A673 (cell line): ENCODE results near the gene ADGRA1.

ENCODE experiments used
- EZH2 ChIP-seq: fragments of 200-600 bp; sonication (generic); IDR thresholded peaks from 2 replicates; pipeline ENCODE4 v1.6.1; 2017; ENCODE audit warnings: borderline replicate concordance, low read depth, mild to moderate bottlenecking, mixed read lengths, antibody characterized with exemption, low read length; ENCODE audit not compliant: poor library complexity, severe bottlenecking
- TF ChIP-seq, protein P1 (sequence below): fragments of 300-800, 200-600 bp; sonication (generic); conservative IDR thresholded peaks from 2 replicates; pipeline ENCODE4 v1.5.1; 2017; ENCODE audit warnings: low read depth, mild to moderate bottlenecking, antibody characterized with exemption, low read length, moderate library complexity, mixed read lengths

DNA sequence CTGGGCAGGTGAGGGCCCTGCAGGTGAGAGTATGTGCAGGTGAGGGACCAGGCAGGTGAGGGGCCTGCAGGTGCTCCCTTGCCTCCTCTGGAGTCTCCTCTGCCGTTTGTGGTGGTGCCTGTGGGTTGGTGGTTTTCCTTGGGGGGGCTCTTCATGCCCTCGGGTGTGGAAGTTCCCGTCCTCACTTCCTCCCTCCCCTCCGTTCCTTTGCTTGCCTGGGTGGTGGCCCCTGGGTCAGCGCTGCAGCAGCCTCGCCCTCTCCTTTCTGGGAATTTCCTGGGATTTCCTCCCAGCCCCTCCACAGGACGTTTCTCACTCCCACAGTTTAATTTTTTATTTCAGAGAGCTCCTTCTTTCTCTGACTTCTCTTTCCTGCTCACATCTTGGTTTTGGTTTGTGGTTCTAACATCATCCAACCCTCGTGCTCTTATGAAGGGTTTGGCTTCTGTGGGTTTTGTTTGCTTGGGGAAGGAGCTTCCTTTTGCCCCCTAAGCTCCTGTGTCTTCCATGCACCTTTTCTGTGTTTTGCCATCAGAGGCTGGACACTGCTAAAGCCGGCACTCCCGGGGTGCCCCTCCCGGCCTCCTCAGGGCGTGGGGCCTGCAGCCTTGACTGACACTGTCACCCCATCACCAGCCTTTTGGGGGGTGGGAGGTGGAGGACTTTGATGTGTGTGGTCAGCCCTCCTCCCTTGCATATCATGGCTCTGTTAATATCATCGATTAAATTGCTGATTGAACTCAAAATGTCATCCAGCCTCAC lies 29.2 kb upstream of the ADGRA1 start:
- TF ChIP-seq EZH2, result no peak
- TF ChIP-seq, protein P1, sequence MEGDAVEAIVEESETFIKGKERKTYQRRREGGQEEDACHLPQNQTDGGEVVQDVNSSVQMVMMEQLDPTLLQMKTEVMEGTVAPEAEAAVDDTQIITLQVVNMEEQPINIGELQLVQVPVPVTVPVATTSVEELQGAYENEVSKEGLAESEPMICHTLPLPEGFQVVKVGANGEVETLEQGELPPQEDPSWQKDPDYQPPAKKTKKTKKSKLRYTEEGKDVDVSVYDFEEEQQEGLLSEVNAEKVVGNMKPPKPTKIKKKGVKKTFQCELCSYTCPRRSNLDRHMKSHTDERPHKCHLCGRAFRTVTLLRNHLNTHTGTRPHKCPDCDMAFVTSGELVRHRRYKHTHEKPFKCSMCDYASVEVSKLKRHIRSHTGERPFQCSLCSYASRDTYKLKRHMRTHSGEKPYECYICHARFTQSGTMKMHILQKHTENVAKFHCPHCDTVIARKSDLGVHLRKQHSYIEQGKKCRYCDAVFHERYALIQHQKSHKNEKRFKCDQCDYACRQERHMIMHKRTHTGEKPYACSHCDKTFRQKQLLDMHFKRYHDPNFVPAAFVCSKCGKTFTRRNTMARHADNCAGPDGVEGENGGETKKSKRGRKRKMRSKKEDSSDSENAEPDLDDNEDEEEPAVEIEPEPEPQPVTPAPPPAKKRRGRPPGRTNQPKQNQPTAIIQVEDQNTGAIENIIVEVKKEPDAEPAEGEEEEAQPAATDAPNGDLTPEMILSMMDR, result no peak
